Neuronal stem cell (in vitro differentiated cells): ENCODE results near the gene EREG. TPM values are rescaled to one million over a fixed set of nuclear protein-coding genes. Genes with fewer than 3 reads are reported as not detected.

Experiments
- DNase-seq: peaks from one replicate; pipeline ENCODE4 v3.0.0-alpha.2; 2013; ENCODE audit warnings: low spot score
- H2AFZ ChIP-seq: one replicate; pipeline ENCODE4 v1.6.1; 2013; ENCODE audit warnings: mild to moderate bottlenecking, low read length, inconsistent platforms
- H2AK5ac ChIP-seq: 2 replicates; pipeline ENCODE4 v1.6.1; 2013; ENCODE audit warnings: low read depth, mild to moderate bottlenecking, inconsistent platforms, low read length, moderate library complexity, mixed read lengths
- H2BK120ac ChIP-seq: 2 replicates; pipeline ENCODE4 v1.6.1; 2013; ENCODE audit warnings: low read depth, mild to moderate bottlenecking, inconsistent platforms, low read length, moderate library complexity, mixed read lengths
- H2BK12ac ChIP-seq: one replicate; pipeline ENCODE4 v1.6.1; 2013; ENCODE audit warnings: low read length, inconsistent platforms
- H2BK15ac ChIP-seq: 2 replicates; pipeline ENCODE4 v1.6.1; 2013; ENCODE audit warnings: mild to moderate bottlenecking, low read length, inconsistent platforms, mixed read lengths
- H2BK5ac ChIP-seq: one replicate; pipeline ENCODE4 v1.6.1; 2013; ENCODE audit warnings: inconsistent platforms, mild to moderate bottlenecking, low read length, moderate library complexity
- H3K14ac ChIP-seq: one replicate; pipeline ENCODE4 v1.6.1; 2013; ENCODE audit warnings: low read length, inconsistent platforms
- H3K18ac ChIP-seq: 2 replicates; pipeline ENCODE4 v1.6.1; 2013; ENCODE audit warnings: low read length, inconsistent platforms
- H3K23ac ChIP-seq: 2 replicates; pipeline ENCODE4 v1.6.1; 2013; ENCODE audit warnings: low read depth, mild to moderate bottlenecking, mixed read lengths, low read length, inconsistent platforms; ENCODE audit not compliant: poor library complexity
- H3K27ac ChIP-seq: replicated peaks from 3 replicates; pipeline ENCODE4 v1.5.1; 2013; ENCODE audit warnings: low read length, inconsistent platforms
- H3K27me3 ChIP-seq, 3 experiments: 2 replicates each; pipeline ENCODE4 v1.6.1; 2013; ENCODE audit warnings: low read length in 3 of 3, mild to moderate bottlenecking in 2 of 3, inconsistent platforms in 1 of 3, low read depth in 1 of 3, mixed read lengths in 1 of 3, moderate library complexity in 1 of 3; ENCODE audit not compliant: control insufficient read depth in 3 of 3, insufficient read depth in 3 of 3
- H3K36me3 ChIP-seq, 2 donors: replicated peaks in 1 of 2; 2 replicates each; pipeline ENCODE4 v1.6.1; 2013; ENCODE audit warnings: low read length in 2 of 2; ENCODE audit not compliant: control insufficient read depth in 2 of 2, insufficient read depth in 2 of 2
- H3K4ac ChIP-seq: 2 replicates; pipeline ENCODE4 v1.6.1; 2013; ENCODE audit warnings: inconsistent platforms, mild to moderate bottlenecking, low read length, moderate library complexity
- H3K4me1 ChIP-seq, 2 donors: 1 replicate in 1 of 2; 2 replicates in 1 of 2; pipeline ENCODE4 v1.6.1; 2013; ENCODE audit warnings: low read length in 2 of 2, low read depth in 1 of 2; ENCODE audit not compliant: control insufficient read depth in 2 of 2, insufficient read depth in 1 of 2
- H3K4me2 ChIP-seq: one replicate; pipeline ENCODE4 v1.6.1; 2013; ENCODE audit warnings: mild to moderate bottlenecking, low read length, inconsistent platforms; ENCODE audit not compliant: insufficient read depth, poor library complexity, severe bottlenecking
- H3K4me3 ChIP-seq, 2 donors: 2 replicates each; pipeline ENCODE4 v1.5.1; 2013; ENCODE audit warnings: low read length in 2 of 2, mild to moderate bottlenecking in 2 of 2, inconsistent platforms in 1 of 2, moderate library complexity in 1 of 2
- H3K79me1 ChIP-seq: one replicate; pipeline ENCODE4 v1.6.1; 2013; ENCODE audit warnings: low read depth, mild to moderate bottlenecking, inconsistent platforms, low read length, moderate library complexity
- H3K9ac ChIP-seq: one replicate; pipeline ENCODE4 v1.6.1; 2013; ENCODE audit warnings: mild to moderate bottlenecking, low read depth, low read length, inconsistent platforms; ENCODE audit not compliant: poor library complexity
- H3K9me3 ChIP-seq, 2 donors: replicated peaks in 1 of 2; 2 replicates each; pipeline versions ENCODE3 to v1.6.1; 2013; ENCODE audit warnings: low read length in 2 of 2, mild to moderate bottlenecking in 2 of 2, inconsistent platforms in 1 of 2, low read depth in 1 of 2, mixed read lengths in 1 of 2, moderate library complexity in 1 of 2; ENCODE audit not compliant: control insufficient read depth in 2 of 2, insufficient read depth in 1 of 2
- H4K8ac ChIP-seq: one replicate; pipeline ENCODE4 v1.6.1; 2013; ENCODE audit warnings: low read depth, mild to moderate bottlenecking, inconsistent platforms, low read length, moderate library complexity
- H4K91ac ChIP-seq: one replicate; pipeline ENCODE4 v1.6.1; 2013; ENCODE audit warnings: low read length, low read depth, mild to moderate bottlenecking, inconsistent platforms; ENCODE audit not compliant: poor library complexity
- WGBS, 2 donors: extraction: QIAGEN DNeasy Blood & Tissue Kit; methylation state at CpG; one replicate each; pipeline ENCODE4 v1.1.7; 2013; ENCODE audit warnings: missing lambda C conversion rate in 2 of 2, mixed read lengths in 1 of 2; ENCODE audit not compliant: insufficient read length in 2 of 2, insufficient replicate concordance in 1 of 2; ENCODE audit errors: extremely low coverage in 2 of 2; 5-methylcytosine and 5-hydroxymethylcytosine counted together
- polyA plus RNA-seq, 2 experiments: library from polyadenylated mRNA; stranded (reverse); fragments of 200-250 nt; gene quantifications; one replicate each; pipeline ENCODE4 v1.2.3, GENCODE V29; 2013

Gene EREG
- polyA plus RNA-seq (2013, experiment 1 of 2), result not detected
- polyA plus RNA-seq (2013, experiment 2 of 2), result not detected

- H4K91ac ChIP-seq, result no peak within 1 kb of the TSS
- peak within 1 kb of the TSS; percentile 87 for H2AFZ ChIP-seq
- H3K9ac ChIP-seq, result no peak within 1 kb of the TSS
- DNase-seq, result peak; percentile 32
- peak within 1 kb of the TSS; percentile 48 for H3K18ac ChIP-seq
- peaks cover 0 to 51% (median 15%) of the 10 kb centered on the region in 3 experiments for H3K27me3 ChIP-seq
- H2BK120ac ChIP-seq, result no peak within 1 kb of the TSS
- no peaks in the 10 kb centered on the region for H3K36me3 ChIP-seq
- no CpG with 5 or more reads among the region's 40 CpGs for WGBS, 2 donors
- H3K14ac ChIP-seq, result peak within 1 kb of the TSS; percentile 71
- H3K23ac ChIP-seq, result no peak within 1 kb of the TSS
- H3K4me2 ChIP-seq, result peak within 1 kb of the TSS; percentile 83
- no peak within 1 kb of the TSS for H2BK5ac ChIP-seq
- no peaks in the 10 kb centered on the region for H3K79me1 ChIP-seq
- H3K4me1 ChIP-seq, result peaks cover 7 to 10% of the 10 kb centered on the region in 2 donors
- no peak within 1 kb of the TSS for H3K27ac ChIP-seq
- H2BK12ac ChIP-seq, result no peak within 1 kb of the TSS
- no peak within 1 kb of the TSS for H4K8ac ChIP-seq
- no peaks in the 10 kb centered on the region for H3K9me3 ChIP-seq
- no peak within 1 kb of the TSS for H3K4ac ChIP-seq
- H2BK15ac ChIP-seq, result no peak within 1 kb of the TSS
- no peak within 1 kb of the TSS for H2AK5ac ChIP-seq
- H3K4me3 ChIP-seq, result peak within 1 kb of the TSS in 1 of 2 donors; percentile 69
Measured at GRCh38 chr4:74364652-74365491, at the start of gene EREG. EREG (plus strand) TSS chr4:74365145; CDS start chr4:74365309, 164 bp downstream.

DNA sequence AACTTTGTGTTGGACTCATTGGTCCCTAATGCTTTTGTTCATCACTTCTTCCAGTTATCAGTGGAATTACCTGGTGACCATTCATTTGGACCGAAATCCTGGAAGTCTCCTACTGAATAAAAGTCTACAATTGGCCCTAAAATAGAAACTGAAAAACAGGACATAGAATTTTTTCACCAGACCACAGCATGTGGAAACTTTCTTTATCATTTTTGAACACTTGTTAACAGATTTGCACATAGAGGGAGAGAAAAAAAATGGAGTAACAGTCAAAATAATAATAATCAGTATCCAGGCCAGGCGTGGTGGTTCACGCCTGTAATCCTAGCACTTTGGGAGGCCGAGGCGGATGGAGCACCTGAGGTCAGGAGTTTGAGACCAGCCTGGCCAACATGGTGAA lies 49.6 kb upstream of the EREG start:
- H4K91ac ChIP-seq, result no peak overlapping the region
- H3K18ac ChIP-seq, result no peak overlapping the region
- no peak overlapping the region for H3K9ac ChIP-seq
- H3K27ac ChIP-seq, result no peak overlapping the region
- no peak overlapping the region for H2AFZ ChIP-seq
- no peak overlapping the region for H2AK5ac ChIP-seq
- no peak overlapping the region for H2BK15ac ChIP-seq
- H3K27me3 ChIP-seq, result no peaks in the 10 kb centered on the region
- H2BK120ac ChIP-seq, result no peak overlapping the region
- H3K9me3 ChIP-seq, result no peaks in the 10 kb centered on the region
- no CpG with 5 or more reads among the region's 5 CpGs for WGBS, 2 donors
- H3K4ac ChIP-seq, result no peak overlapping the region
- DNase-seq, result no peak
- H3K14ac ChIP-seq, result no peak overlapping the region
- no peak overlapping the region for H3K4me2 ChIP-seq
- H4K8ac ChIP-seq, result no peak overlapping the region
- H3K23ac ChIP-seq, result no peak overlapping the region
- H2BK12ac ChIP-seq, result no peak overlapping the region
- H2BK5ac ChIP-seq, result no peak overlapping the region
- H3K79me1 ChIP-seq, result no peaks in the 10 kb centered on the region
- H3K4me1 ChIP-seq, result no peaks in the 10 kb centered on the region
- no peak overlapping the region for H3K4me3 ChIP-seq
- H3K36me3 ChIP-seq, result no peaks in the 10 kb centered on the region

DNA sequence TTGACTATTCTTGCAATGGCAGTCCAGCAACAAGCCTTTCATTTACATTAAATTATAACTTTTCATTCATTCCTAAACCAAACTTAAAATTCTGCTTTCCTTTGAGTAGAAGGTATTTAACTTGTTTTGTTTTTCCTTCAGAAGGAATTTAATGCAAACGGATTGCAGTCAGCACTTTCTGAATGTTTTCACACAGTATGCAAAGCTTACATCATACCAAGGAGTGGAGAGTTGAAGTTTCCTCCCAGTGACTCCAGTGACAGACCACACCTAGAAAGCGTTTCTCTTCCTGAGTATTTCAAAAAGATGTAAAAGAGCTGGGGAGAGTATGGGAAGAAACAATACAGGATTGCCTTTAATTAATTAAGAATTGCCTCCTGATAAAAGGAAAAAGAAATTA lies 48.5 kb upstream of the EREG start:
- no peak overlapping the region for H3K4me3 ChIP-seq
- H2BK120ac ChIP-seq, result no peak overlapping the region
- no peak overlapping the region for H3K18ac ChIP-seq
- no peak overlapping the region for H2AK5ac ChIP-seq
- H3K27ac ChIP-seq, result no peak overlapping the region
- peaks cover 0 to 2% (median 0%) of the 10 kb centered on the region in 3 experiments for H3K27me3 ChIP-seq
- no peak overlapping the region for H2BK5ac ChIP-seq
- no peak overlapping the region for H2BK15ac ChIP-seq
- H3K4me1 ChIP-seq, result peaks cover 2 to 3% of the 10 kb centered on the region in 2 donors
- no peak overlapping the region for H4K91ac ChIP-seq
- H3K9me3 ChIP-seq, result no peaks in the 10 kb centered on the region
- H3K14ac ChIP-seq, result no peak overlapping the region
- no peak overlapping the region for H3K23ac ChIP-seq
- H3K79me1 ChIP-seq, result no peaks in the 10 kb centered on the region
- no CpG with 5 or more reads among the region's 2 CpGs for WGBS, 2 donors
- H2BK12ac ChIP-seq, result no peak overlapping the region
- no peak overlapping the region for H3K4ac ChIP-seq
- no peak overlapping the region for H4K8ac ChIP-seq
- H3K4me2 ChIP-seq, result no peak overlapping the region
- no peak overlapping the region for H3K9ac ChIP-seq
- DNase-seq, result no peak
- H3K36me3 ChIP-seq, result no peaks in the 10 kb centered on the region
- H2AFZ ChIP-seq, result no peak overlapping the region

- no peak overlapping the region for H3K14ac ChIP-seq
- DNase-seq, result no peak
- no peak overlapping the region for H3K23ac ChIP-seq
- no peak overlapping the region for H3K9ac ChIP-seq
- H3K36me3 ChIP-seq, result no peaks in the 10 kb centered on the region
- H3K4me1 ChIP-seq, result peaks cover 2 to 3% of the 10 kb centered on the region in 2 donors
- no peak overlapping the region for H2BK12ac ChIP-seq
- H3K4me3 ChIP-seq, result no peak overlapping the region
- no peak overlapping the region for H2BK120ac ChIP-seq
- H3K18ac ChIP-seq, result no peak overlapping the region
- no peak overlapping the region for H2AK5ac ChIP-seq
- H4K8ac ChIP-seq, result no peak overlapping the region
- H3K4me2 ChIP-seq, result no peak overlapping the region
- no peak overlapping the region for H2BK5ac ChIP-seq
- no CpG with 5 or more reads among the region's 3 CpGs for WGBS, 2 donors
- no peak overlapping the region for H2AFZ ChIP-seq
- peaks cover 0 to 2% (median 0%) of the 10 kb centered on the region in 3 experiments for H3K27me3 ChIP-seq
- no peak overlapping the region for H3K27ac ChIP-seq
- no peaks in the 10 kb centered on the region for H3K9me3 ChIP-seq
- H4K91ac ChIP-seq, result no peak overlapping the region
- H3K79me1 ChIP-seq, result no peaks in the 10 kb centered on the region
- no peak overlapping the region for H2BK15ac ChIP-seq
- no peak overlapping the region for H3K4ac ChIP-seq
Measured at GRCh38 chr4:74317616-74318246, 47.2 kb upstream of the EREG start.
